BE2C (cell line): Measurements from ENCODE around the gene RTTN.

ENCODE experiments used
- DNase-seq: peaks from one replicate; pipeline ENCODE4 v3.0.0-alpha.2; 2020
- H3K27me3 ChIP-seq: fragments of 250-450 bp; sonication (Bioruptor Pico); 2 replicates; pipeline ENCODE4 v1.5.1; 2020; ENCODE audit warnings: mild to moderate bottlenecking
- H3K36me3 ChIP-seq: fragments of 250-450 bp; sonication (Bioruptor Pico); 2 replicates; pipeline ENCODE4 v1.5.1; 2020; ENCODE audit warnings: mild to moderate bottlenecking
- H3K4me1 ChIP-seq: fragments of 250-450 bp; sonication (Bioruptor Pico); 2 replicates; pipeline ENCODE4 v1.5.1; 2020
- H3K4me3 ChIP-seq: 2 replicates; pipeline ENCODE4 v1.5.1; 2011; ENCODE audit warnings: low read depth, low read length
- H3K9me3 ChIP-seq: fragments of 250-450 bp; sonication (Bioruptor Pico); 2 replicates; pipeline ENCODE4 v1.5.1; 2020
- TF ChIP-seq, protein P1 (sequence below): IDR thresholded peaks from 2 replicates; pipeline ENCODE4 v1.5.1; 2012; ENCODE audit warnings: mild to moderate bottlenecking, low read depth, low read length

The RTTN gene

DNA sequence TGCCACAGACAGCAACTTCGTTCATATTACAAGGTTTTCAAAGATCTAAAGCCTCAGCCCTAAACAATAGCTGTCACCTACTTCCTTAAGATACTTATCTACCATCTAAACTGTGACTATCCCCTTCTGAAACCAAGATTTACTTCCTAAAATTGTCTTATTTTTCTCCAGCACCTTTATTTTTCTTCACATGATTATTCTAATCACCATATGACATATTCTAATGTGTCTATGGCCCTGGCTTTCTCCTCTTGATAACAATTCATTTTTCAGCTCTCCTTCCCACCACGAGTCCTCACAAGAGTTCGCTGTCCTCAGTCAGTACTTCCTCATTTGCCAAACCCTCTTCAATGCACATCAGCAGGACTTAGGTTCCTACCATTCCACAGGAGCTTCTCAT, 53.9 kb downstream of the RTTN start:
- Histone ChIP-seq H3K9me3 (no peaks in the 10 kb centered on the region), H3K36me3 (no peaks in the 10 kb centered on the region), H3K4me1 (no peaks in the 10 kb centered on the region), H3K27me3 (no peaks in the 10 kb centered on the region), H3K4me3 (no peak overlapping the region)
- no peak for DNase-seq
- TF ChIP-seq, protein P1, sequence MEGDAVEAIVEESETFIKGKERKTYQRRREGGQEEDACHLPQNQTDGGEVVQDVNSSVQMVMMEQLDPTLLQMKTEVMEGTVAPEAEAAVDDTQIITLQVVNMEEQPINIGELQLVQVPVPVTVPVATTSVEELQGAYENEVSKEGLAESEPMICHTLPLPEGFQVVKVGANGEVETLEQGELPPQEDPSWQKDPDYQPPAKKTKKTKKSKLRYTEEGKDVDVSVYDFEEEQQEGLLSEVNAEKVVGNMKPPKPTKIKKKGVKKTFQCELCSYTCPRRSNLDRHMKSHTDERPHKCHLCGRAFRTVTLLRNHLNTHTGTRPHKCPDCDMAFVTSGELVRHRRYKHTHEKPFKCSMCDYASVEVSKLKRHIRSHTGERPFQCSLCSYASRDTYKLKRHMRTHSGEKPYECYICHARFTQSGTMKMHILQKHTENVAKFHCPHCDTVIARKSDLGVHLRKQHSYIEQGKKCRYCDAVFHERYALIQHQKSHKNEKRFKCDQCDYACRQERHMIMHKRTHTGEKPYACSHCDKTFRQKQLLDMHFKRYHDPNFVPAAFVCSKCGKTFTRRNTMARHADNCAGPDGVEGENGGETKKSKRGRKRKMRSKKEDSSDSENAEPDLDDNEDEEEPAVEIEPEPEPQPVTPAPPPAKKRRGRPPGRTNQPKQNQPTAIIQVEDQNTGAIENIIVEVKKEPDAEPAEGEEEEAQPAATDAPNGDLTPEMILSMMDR, result no peak

DNA sequence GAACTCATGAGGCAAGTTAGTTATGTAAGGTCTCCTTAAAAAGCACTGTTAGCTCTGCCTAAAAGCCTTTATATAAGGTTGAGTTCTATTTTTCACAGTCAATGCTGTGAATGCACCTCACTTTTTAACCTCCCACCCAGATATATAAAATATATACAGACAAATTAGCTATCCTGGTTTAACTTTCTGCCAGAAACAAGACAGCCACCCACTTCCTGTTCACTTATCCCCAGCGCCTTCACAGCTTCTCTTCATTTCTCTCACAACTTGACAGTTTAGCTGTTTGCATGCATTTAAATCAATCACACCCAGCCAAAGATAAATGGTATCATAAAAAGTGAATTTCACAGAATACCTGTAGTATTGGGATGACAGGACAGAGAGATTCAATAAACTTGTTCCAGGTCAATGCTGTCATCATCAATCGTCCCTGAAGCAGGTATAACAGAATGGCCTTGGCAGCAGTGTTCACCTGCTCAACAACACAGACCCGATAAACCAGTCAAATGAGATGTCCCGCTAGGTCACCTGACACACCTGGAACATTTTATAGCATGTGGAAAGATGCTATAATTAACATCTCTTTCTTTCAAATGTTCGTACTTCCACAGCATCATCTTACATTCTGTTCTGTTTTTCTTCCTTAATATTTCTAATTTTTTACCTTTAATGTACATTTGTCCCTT, 55.7 kb downstream of the RTTN start:
- no peaks in the 10 kb centered on the region for H3K27me3 ChIP-seq
- H3K9me3 ChIP-seq, result no peaks in the 10 kb centered on the region
- H3K4me3 ChIP-seq, result no peak overlapping the region
- no peaks in the 10 kb centered on the region for H3K4me1 ChIP-seq
- TF ChIP-seq, protein P1, result no peak
- no peak for DNase-seq
- no peaks in the 10 kb centered on the region for H3K36me3 ChIP-seq

DNA sequence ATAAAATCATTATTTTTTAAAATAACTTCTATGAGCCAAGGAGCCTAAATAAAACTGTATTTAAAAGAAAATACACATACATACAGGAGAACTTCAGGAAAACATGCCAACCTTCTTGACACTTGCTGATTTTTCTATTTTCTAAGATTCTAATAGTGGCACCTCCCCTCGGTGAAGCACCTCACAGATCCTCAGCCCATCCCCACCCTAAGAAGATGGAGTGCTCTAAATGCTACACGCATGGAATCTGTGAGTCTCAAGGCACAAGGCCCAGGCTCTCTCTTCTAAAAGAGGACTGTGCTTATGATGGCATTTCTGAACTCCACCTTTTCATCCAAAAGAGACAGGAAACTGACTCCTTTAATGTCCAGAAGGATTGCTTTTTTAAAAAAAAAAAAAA, 56.3 kb downstream of the RTTN start:
- H3K9me3 ChIP-seq, result no peaks in the 10 kb centered on the region
- H3K36me3 ChIP-seq, result no peaks in the 10 kb centered on the region
- H3K4me3 ChIP-seq, result no peak overlapping the region
- H3K27me3 ChIP-seq, result no peaks in the 10 kb centered on the region
- H3K4me1 ChIP-seq, result no peaks in the 10 kb centered on the region
- TF ChIP-seq, protein P1, result no peak
- DNase-seq, result no peak

DNA sequence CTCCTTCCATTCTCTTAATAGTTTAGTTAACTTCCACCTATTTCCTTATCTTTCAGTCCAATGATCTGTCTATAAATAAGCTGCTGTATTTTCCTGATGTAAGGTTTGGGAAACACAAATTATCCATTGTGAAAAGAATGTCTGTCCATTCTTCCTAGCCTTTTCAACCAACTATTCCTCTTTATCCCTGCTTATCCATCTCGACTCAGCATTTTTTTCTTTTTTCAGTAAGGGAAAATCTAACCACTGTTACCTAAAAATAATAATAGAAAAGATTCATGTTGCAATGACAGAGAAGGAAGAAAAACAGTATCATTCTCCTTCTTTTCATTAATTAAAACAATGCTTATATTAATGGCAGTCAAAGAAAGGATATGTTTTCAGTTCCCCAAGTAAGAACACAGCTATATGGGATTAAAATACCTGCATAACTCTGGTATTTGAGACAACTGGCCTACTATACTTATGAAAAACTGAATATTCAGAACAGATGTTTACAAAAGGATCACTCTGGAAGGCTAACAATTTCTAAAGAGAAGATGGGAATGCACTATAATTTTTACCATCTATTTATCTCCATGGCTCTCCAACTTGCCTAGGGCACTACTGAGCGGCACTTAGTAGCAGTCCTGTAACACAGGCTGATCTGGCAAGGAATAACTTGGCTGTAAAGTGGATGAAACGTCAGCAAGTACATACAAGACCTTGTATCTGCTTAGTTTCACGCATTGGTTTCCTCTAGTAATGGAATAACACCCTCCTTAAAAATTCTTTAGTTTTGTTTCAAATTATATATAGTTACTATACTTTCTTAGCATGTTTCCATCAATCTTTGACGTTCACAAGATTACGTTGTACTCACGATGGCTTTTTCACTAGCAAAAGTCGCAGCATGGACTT, 57.2 kb downstream of the RTTN start:
- TF ChIP-seq, protein P1, result no peak
- H3K9me3 ChIP-seq, result no peaks in the 10 kb centered on the region
- no peak for DNase-seq
- no peaks in the 10 kb centered on the region for H3K36me3 ChIP-seq
- H3K27me3 ChIP-seq, result no peaks in the 10 kb centered on the region
- no peak overlapping the region for H3K4me3 ChIP-seq
- no peaks in the 10 kb centered on the region for H3K4me1 ChIP-seq

DNA sequence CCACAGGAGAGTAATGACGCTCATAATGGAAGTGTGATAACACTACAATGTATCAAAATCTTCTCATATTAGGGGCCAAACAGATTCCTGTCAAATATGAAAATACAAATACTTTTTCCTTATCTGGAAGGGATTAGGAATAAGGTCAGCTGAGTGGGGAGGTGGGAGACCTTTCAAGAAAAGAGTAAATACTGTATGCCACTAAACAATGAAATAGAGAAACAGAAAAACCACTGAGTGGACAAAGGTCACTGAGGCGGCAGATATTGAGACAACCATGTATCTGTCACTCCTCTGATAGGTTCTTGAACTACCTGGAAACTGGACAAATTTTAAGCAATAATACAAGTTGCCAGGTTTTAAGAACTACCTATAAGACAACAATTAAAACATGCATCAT, 59.3 kb downstream of the RTTN start:
- no peaks in the 10 kb centered on the region for H3K36me3 ChIP-seq
- DNase-seq, result no peak
- H3K27me3 ChIP-seq, result no peaks in the 10 kb centered on the region
- no peaks in the 10 kb centered on the region for H3K4me1 ChIP-seq
- no peak overlapping the region for H3K4me3 ChIP-seq
- TF ChIP-seq, protein P1, result no peak
- H3K9me3 ChIP-seq, result no peaks in the 10 kb centered on the region

DNA sequence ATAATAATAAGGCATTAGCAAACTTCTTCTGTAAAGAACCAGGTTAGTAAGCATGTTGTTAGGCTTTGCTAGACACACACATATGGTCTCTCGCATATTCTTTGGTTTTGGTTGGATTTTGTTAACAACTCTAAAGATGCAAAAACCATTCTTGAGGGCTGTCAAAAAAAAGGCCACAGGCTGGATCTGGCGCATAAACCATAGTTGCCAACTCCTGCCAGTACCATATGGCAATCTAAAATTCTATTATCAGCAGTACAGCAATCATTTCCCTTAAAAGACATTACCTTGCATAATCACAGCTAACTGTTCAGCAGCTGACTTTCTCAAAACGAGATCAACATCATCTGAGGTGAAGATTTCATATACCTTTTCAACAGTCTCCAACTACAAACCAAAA, 63.5 kb downstream of the RTTN start:
- Histone ChIP-seq H3K36me3 (no peaks in the 10 kb centered on the region), H3K27me3 (no peaks in the 10 kb centered on the region), H3K4me3 (no peak overlapping the region), H3K9me3 (no peaks in the 10 kb centered on the region), H3K4me1 (no peaks in the 10 kb centered on the region)
- DNase-seq, result no peak
- TF ChIP-seq, protein P1, result no peak
